T-cell (primary cell): ENCODE data around the gene TSPO. TPM values are rescaled to one million over a fixed set of nuclear protein-coding genes. Genes with fewer than 3 reads are reported as not detected.
A peak's percentile ranks its signal among the peaks of the same experiment; 100 is the strongest.

Experiments used
- ATAC-seq, 4 experiments: fragments of 200-7000 bp in 3 of 4; fragments of 150-1000 bp in 1 of 4; cut with Tn5 transposase; replicated peaks in 1 of 4; 1 replicate in 3 of 4; 2 replicates in 1 of 4; pipeline ENCODE4 v1.10.0; 2021; ENCODE audit warnings: moderate library complexity in 3 of 4, mild to moderate bottlenecking in 2 of 4, moderate number of reproducible peaks in 1 of 4
- CTCF ChIA-PET, 2 donors: fragments of 300-600 bp; sonication (Branson Sonifier 250); formaldehyde crosslinking; loops; one replicate each; lab custom pipeline; 2022; ENCODE audit warnings: antibody characterized with exemption in 2 of 2; lab: Charles Lee
- POLR2A ChIA-PET, 2 donors: fragments of 300-600 bp; sonication (Branson Sonifier 250); formaldehyde crosslinking; loops; one replicate each; lab custom pipeline; 2022; ENCODE audit warnings: antibody characterized with exemption in 2 of 2; lab: Charles Lee
- DNase-seq, 35 experiments: peaks; one replicate each; pipeline versions ENCODE4 v3.0.0 to v3.0.0-alpha.2; 2013 to 2023
- H3K27ac ChIP-seq: one replicate; pipeline ENCODE4 v1.5.1; 2013; ENCODE audit warnings: low read length
- H3K27me3 ChIP-seq, 2 experiments: replicated peaks in 1 of 2; 1 replicate in 1 of 2; 2 replicates in 1 of 2; pipeline versions ENCODE4 v1.6.1 to v1.7.0; 2013; ENCODE audit warnings: low read length in 1 of 2, mixed read lengths in 1 of 2; ENCODE audit not compliant: control insufficient read depth in 2 of 2, insufficient read depth in 2 of 2; ENCODE audit errors: extremely low read depth in 1 of 2
- H3K36me3 ChIP-seq, 2 donors: 1 replicate in 1 of 2; 2 replicates in 1 of 2; pipeline versions ENCODE4 v1.6.1 to v1.7.0; 2013; ENCODE audit warnings: low read length in 1 of 2; ENCODE audit not compliant: control insufficient read depth in 2 of 2, insufficient read depth in 1 of 2; ENCODE audit errors: extremely low read depth in 1 of 2
- H3K4me1 ChIP-seq, 2 experiments: 1 replicate in 1 of 2; 2 replicates in 1 of 2; pipeline versions ENCODE4 v1.6.1 to v1.7.0; 2013; ENCODE audit warnings: low read length in 2 of 2, mixed read lengths in 1 of 2; ENCODE audit not compliant: insufficient read depth in 2 of 2, control insufficient read depth in 1 of 2; ENCODE audit errors: extremely low read depth in 1 of 2
- H3K4me3 ChIP-seq, 2 donors: 1 replicate in 1 of 2; 2 replicates in 1 of 2; pipeline versions ENCODE4 v1.5.1 to v1.7.0; 2013; ENCODE audit warnings: mild to moderate bottlenecking in 2 of 2, low read length in 1 of 2, moderate library complexity in 1 of 2; ENCODE audit not compliant: control insufficient read depth in 1 of 2; ENCODE audit errors: extremely low read depth in 1 of 2
- H3K9me3 ChIP-seq: 2 replicates; pipeline ENCODE4 v1.7.0; 2013
- H3K27ac Mint-ChIP-seq, 2 donors: one replicate each; pipeline ENCODE4 v1.8.0; 2020 to 2021; ENCODE audit warnings: mild to moderate bottlenecking in 2 of 2, mixed read lengths in 2 of 2
- H3K27me3 Mint-ChIP-seq, 2 donors: one replicate each; pipeline ENCODE4 v1.8.0; 2021 to 2022; ENCODE audit warnings: mixed read lengths in 2 of 2
- H3K36me3 Mint-ChIP-seq: one replicate; pipeline ENCODE4 v1.8.0; 2021; ENCODE audit warnings: mixed read lengths
- H3K4me1 Mint-ChIP-seq, 3 donors: one replicate each; pipeline ENCODE4 v1.8.0; 2020 to 2022; ENCODE audit warnings: mixed read lengths in 3 of 3, mild to moderate bottlenecking in 1 of 3
- H3K4me3 Mint-ChIP-seq, 3 donors: one replicate each; pipeline ENCODE4 v1.8.0; 2020 to 2022; ENCODE audit warnings: mild to moderate bottlenecking in 3 of 3, mixed read lengths in 3 of 3, moderate library complexity in 3 of 3
- H3K9me3 Mint-ChIP-seq, 3 donors: one replicate each; pipeline ENCODE4 v1.8.0; 2020 to 2022; ENCODE audit warnings: mixed read lengths in 3 of 3
- WGBS: methylation state at CpG from one replicate; pipeline ENCODE4 v1.1.5; 2013; ENCODE audit warnings: missing lambda C conversion rate; ENCODE audit not compliant: insufficient coverage; 5-methylcytosine and 5-hydroxymethylcytosine counted together
- total RNA-seq, 35 experiments: library from RNA in 6 of 35; stranded (reverse) in 6 of 35; fragments of 120-200 nt in 1 of 35; gene quantifications; one replicate each; pipeline versions ENCODE4 v1.2.1 to v1.2.4 and lab custom pipeline; 2013 to 2026

The TSPO gene
- total RNA-seq, 5 donors from 2014 or later (not counting 1 experiment from before 2014, with no cell fraction given) = 50.2 to 128 (median 101) TPM

- Histone ChIP-seq H3K27me3 (peaks cover 0 to 9% of the 10 kb centered on the region in 2 experiments), H3K4me3 (no peak overlapping the region), H3K9me3 (no peaks in the 10 kb centered on the region), H3K27ac (no peak overlapping the region), H3K4me1 (peaks cover 2 to 32% of the 10 kb centered on the region in 2 experiments), H3K36me3 (no peaks in the 10 kb centered on the region)
- ChIA-PET POLR2A (interaction anchor here in 1 of 2 donors (0.6 kb wide), 1 partner anchor 75 kb away, joined by 4 read pairs; no protein-coding TSS in a partner anchor), CTCF (interaction anchor here in 1 of 2 donors (0.8 kb wide), 1 partner anchor 17 kb away, joined by 3 read pairs; no protein-coding TSS in a partner anchor)
- H3K4me1 Mint-ChIP-seq = peaks cover 23 to 36% (median 28%) of the 10 kb centered on the region in 3 donors
- 65% methylated on average over 7 of the region's 8 CpGs for WGBS
- no peaks in the 10 kb centered on the region for H3K27me3 Mint-ChIP-seq
- DNase-seq (peak in 1 of 35 experiments; percentile 15), ATAC-seq (no peak)
- H3K9me3 Mint-ChIP-seq = no peaks in the 10 kb centered on the region
- peak overlapping the region in 1 of 3 donors; percentile 54 for H3K4me3 Mint-ChIP-seq
- H3K36me3 Mint-ChIP-seq = no peaks in the 10 kb centered on the region
- peak overlapping the region; percentile 38 to 86 for H3K27ac Mint-ChIP-seq
Observed at GRCh38 chr22:43147821-43148220, 3.5 kb upstream of the TSPO start.

DNA sequence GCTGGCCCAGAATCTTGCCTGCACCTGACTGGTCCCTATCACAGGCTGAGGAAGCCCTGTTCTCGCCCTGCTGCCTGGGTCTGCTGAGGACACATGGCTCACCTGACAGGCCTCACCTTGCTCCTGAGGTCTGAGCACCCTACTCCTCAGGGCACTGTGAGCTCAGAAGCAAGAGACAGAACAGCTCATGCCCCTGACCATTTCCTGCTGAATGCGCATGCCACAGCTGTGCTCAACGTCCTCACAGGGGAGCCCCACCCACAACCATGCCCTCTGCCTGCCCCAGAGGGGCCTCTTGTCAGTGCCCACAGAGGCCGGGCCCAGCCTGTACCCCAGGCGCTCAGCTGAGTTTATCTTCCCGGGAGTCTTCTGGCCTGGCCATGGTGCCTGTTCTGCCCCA is 2.8 kb upstream of the TSPO start:
- Histone ChIP-seq H3K27me3 (peaks cover 0 to 9% of the 10 kb centered on the region in 2 experiments), H3K4me3 (no peak overlapping the region), H3K27ac (no peak overlapping the region), H3K9me3 (no peaks in the 10 kb centered on the region), H3K4me1 (peaks cover 2 to 30% of the 10 kb centered on the region in 2 experiments), H3K36me3 (no peaks in the 10 kb centered on the region)
- Mint-ChIP-seq H3K4me1 (peaks cover 28 to 35% (median 31%) of the 10 kb centered on the region in 3 donors), H3K9me3 (no peaks in the 10 kb centered on the region), H3K36me3 (no peaks in the 10 kb centered on the region), H3K27me3 (no peaks in the 10 kb centered on the region), H3K27ac (peak overlapping the region in 1 of 2 donors; percentile 61), H3K4me3 (no peak overlapping the region)
- POLR2A ChIA-PET = interaction anchor here in 1 of 2 donors (0.6 kb wide), 1 partner anchor 76 kb away, joined by 4 read pairs; no protein-coding TSS in a partner anchor
- no peak for ATAC-seq
- CTCF ChIA-PET = no interaction called here
- 59% methylated on average over 5 of the region's 6 CpGs for WGBS
- DNase-seq = no peak

GRCh38 chr22:43150731-43151206 is 590 bp upstream of the TSPO start:
- Mint-ChIP-seq H3K4me3 (peak overlapping the region; percentile 90 to 93 (median 92)), H3K27me3 (no peaks in the 10 kb centered on the region), H3K4me1 (peaks cover 25 to 37% (median 31%) of the 10 kb centered on the region in 3 donors), H3K9me3 (no peaks in the 10 kb centered on the region), H3K36me3 (no peaks in the 10 kb centered on the region), H3K27ac (peak overlapping the region; percentile 94 to 96)
- POLR2A ChIA-PET = interaction anchor here (0.5 to 0.8 kb wide), 3 partner anchors 37 to 300 kb away, joined by 3 to 15 read pairs (median 4); no protein-coding TSS in a partner anchor
- Histone ChIP-seq H3K9me3 (no peaks in the 10 kb centered on the region), H3K4me1 (peaks cover 2 to 30% of the 10 kb centered on the region in 2 experiments), H3K36me3 (no peaks in the 10 kb centered on the region), H3K27ac (peak overlapping the region; percentile 39), H3K4me3 (peak overlapping the region; percentile 64 to 86), H3K27me3 (no peaks in the 10 kb centered on the region)
- WGBS = 82% methylated on average over 15 of the region's 15 CpGs
- CTCF ChIA-PET = no interaction called here
- ATAC-seq (no peak), DNase-seq (peak in 1 of 35 experiments; percentile 4)

GRCh38 chr22:43152003-43152356 is 621 bp downstream of the TSPO start:
- H3K27me3 Mint-ChIP-seq = no peaks in the 10 kb centered on the region
- DNase-seq = peak in 11 of 35 experiments; percentile 10 to 40 (median 16)
- peak overlapping the region; percentile 64 for H3K27ac ChIP-seq
- peak overlapping the region; percentile 86 to 91 for H3K27ac Mint-ChIP-seq
- ChIA-PET CTCF (no interaction called here), POLR2A (no interaction called here)
- peak overlapping the region; percentile 64 to 86 for H3K4me3 ChIP-seq
- peak; percentile 43 to 62 (median 47) for ATAC-seq
- H3K36me3 ChIP-seq = no peaks in the 10 kb centered on the region
- peak overlapping the region; percentile 84 to 93 (median 90) for H3K4me3 Mint-ChIP-seq
- H3K27me3 ChIP-seq = no peaks in the 10 kb centered on the region
- peaks cover 2 to 30% of the 10 kb centered on the region in 2 experiments for H3K4me1 ChIP-seq
- no peaks in the 10 kb centered on the region for H3K9me3 Mint-ChIP-seq
- H3K36me3 Mint-ChIP-seq = no peaks in the 10 kb centered on the region
- H3K4me1 Mint-ChIP-seq = peaks cover 25 to 44% (median 29%) of the 10 kb centered on the region in 3 donors
- WGBS = 3% methylated on average over 17 of the region's 18 CpGs
- no peaks in the 10 kb centered on the region for H3K9me3 ChIP-seq

DNA sequence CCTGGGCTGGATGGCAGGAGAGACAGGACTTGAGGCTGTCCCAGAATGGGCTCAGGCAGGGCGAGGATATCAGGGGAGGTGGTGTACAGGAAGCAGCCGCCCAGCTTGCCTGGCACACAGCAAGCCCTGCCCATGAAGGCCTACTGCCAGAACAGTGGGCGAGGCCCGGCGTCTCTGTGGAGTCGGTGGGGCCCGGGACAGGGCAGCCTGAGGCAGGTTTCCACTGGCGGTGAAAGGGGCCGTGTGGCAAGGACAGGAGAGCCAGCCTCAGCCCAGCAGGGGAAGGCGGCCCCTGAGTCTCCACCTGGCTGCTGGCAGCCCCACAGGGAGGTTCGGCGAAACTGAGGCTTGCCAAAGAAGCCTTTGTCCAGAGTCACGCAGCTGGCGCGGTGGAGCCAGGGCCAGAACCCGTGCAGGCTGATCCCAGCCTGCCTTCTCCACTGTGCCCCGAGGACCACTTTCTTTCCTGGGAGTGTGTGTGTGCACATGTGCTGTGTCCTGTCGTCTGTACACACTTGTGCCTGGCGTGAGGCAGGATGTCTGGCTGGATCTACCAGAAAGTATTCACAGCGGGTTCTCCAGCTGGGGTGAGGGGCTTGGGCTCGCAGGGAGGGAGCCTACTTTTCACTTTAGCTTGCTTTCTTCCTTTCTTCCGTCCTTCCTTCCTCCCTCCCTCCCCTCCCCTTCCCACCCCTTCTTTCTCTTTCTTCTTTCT is 1.2 kb downstream of the TSPO start:
- Histone ChIP-seq H3K4me3 (peak overlapping the region; percentile 64 to 86), H3K4me1 (peaks cover 2 to 26% of the 10 kb centered on the region in 2 experiments), H3K9me3 (no peaks in the 10 kb centered on the region), H3K36me3 (no peaks in the 10 kb centered on the region), H3K27ac (peak overlapping the region; percentile 64), H3K27me3 (no peaks in the 10 kb centered on the region)
- Mint-ChIP-seq H3K27ac (peak overlapping the region; percentile 90 to 91), H3K4me3 (peak overlapping the region; percentile 84 to 93 (median 90)), H3K9me3 (no peaks in the 10 kb centered on the region), H3K36me3 (no peaks in the 10 kb centered on the region), H3K27me3 (no peaks in the 10 kb centered on the region), H3K4me1 (peaks cover 21 to 41% (median 24%) of the 10 kb centered on the region in 3 donors)
- ChIA-PET POLR2A (interaction anchor here in 1 of 2 donors (0.7 kb wide), 1 partner anchor 33 kb away, joined by 7 read pairs; no protein-coding TSS in a partner anchor), CTCF (no interaction called here)
- DNase-seq (peak; percentile 34 to 70 (median 58)), ATAC-seq (peak; percentile 89 to 92 (median 90))
- 8% methylated on average over 14 of the region's 22 CpGs for WGBS

DNA sequence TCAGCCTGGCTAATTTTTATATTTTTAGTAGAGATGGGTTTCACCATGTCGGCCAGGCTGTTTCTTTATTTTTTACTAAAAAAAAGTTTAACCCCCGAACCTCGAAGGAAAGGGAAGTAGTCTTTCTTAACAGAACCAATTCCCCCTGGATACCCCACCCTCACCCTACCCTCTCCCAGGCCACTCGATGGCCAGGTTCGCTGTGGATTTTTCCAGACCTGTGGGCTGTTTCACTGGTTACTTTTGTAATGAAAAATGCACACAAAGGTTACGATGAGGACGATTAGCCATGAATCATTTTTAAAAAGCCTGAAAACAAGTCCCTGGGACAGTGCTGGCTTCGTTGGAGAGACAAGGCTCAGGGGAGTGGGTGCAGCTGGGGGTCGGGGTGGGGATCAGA is 2.5 kb downstream of the TSPO start:
- Mint-ChIP-seq H3K4me1 (peaks cover 17 to 36% (median 27%) of the 10 kb centered on the region in 3 donors), H3K36me3 (peaks cover 3% of the 10 kb centered on the region), H3K9me3 (no peaks in the 10 kb centered on the region), H3K27me3 (no peaks in the 10 kb centered on the region), H3K27ac (no peak overlapping the region), H3K4me3 (no peak overlapping the region)
- CTCF ChIA-PET = no interaction called here
- Histone ChIP-seq H3K4me3 (no peak overlapping the region), H3K27ac (no peak overlapping the region), H3K27me3 (no peaks in the 10 kb centered on the region), H3K4me1 (peaks cover 2 to 24% of the 10 kb centered on the region in 2 experiments), H3K36me3 (no peaks in the 10 kb centered on the region), H3K9me3 (no peaks in the 10 kb centered on the region)
- POLR2A ChIA-PET = no interaction called here
- ATAC-seq (no peak), DNase-seq (no peak)
- 83% methylated on average over 3 of the region's 9 CpGs for WGBS
